Psoas muscle (tissue), 8 donors: Measurements from ENCODE around the gene PLOD1. TPM values are rescaled to one million over a fixed set of nuclear protein-coding genes. Genes with fewer than 3 reads are reported as not detected.
A peak's percentile ranks its signal among the peaks of the same experiment; 100 is the strongest.
"Not testable (repeated sequence)": the region's sequence is repeated elsewhere in the genome, so short reads cannot be mapped to it uniquely, and the experiment has no call there.

ENCODE experiments used
- ATAC-seq, 4 donors: fragments of 200-7000 bp; cut with Tn5 transposase; one replicate each; pipeline ENCODE4 v1.9.1; 2020; ENCODE audit warnings: moderate library complexity in 3 of 4, mild to moderate bottlenecking in 2 of 4
- DNase-seq, 2 donors: peaks; one replicate each; pipeline ENCODE4 v3.0.0-alpha.2; 2020
- H3K27ac ChIP-seq: fragments of 200-600 bp; one replicate; pipeline ENCODE4 v1.8.0; 2022
- H3K27me3 ChIP-seq, 3 donors: fragments of 200-600 bp in 1 of 3; one replicate each; pipeline versions ENCODE4 v1.6.1 to v1.8.0; 2013 to 2022; ENCODE audit warnings: low read length in 2 of 3, mild to moderate bottlenecking in 2 of 3, moderate library complexity in 1 of 3; ENCODE audit not compliant: insufficient read depth in 3 of 3
- H3K36me3 ChIP-seq, 2 donors: fragments of 200-600 bp in 1 of 2; one replicate each; pipeline versions ENCODE4 v1.6.1 to v1.8.0; 2013 to 2022; ENCODE audit warnings: low read depth in 1 of 2, mild to moderate bottlenecking in 1 of 2, moderate library complexity in 1 of 2; ENCODE audit not compliant: insufficient read depth in 1 of 2
- H3K4me1 ChIP-seq: fragments of 200-600 bp; one replicate; pipeline ENCODE4 v1.8.0; 2022
- H3K4me3 ChIP-seq: fragments of 200-600 bp; one replicate; pipeline ENCODE4 v1.8.0; 2022; ENCODE audit warnings: mild to moderate bottlenecking
- H3K9me3 ChIP-seq: fragments of 200-600 bp; one replicate; pipeline ENCODE4 v1.8.0; 2022
- WGBS, 3 donors: extraction: QIAGEN DNeasy Blood & Tissue Kit; methylation state at CpG; one replicate each; pipeline versions ENCODE4 v1.1.6 to v1.1.7; 2013; 5-methylcytosine and 5-hydroxymethylcytosine counted together
- intact Hi-C, 2 donors: fragments of 100-400 bp; cut with DNase I; formaldehyde crosslinking; loops; one replicate each; pipeline versions ENCODE4 v1.11.0 to v1.14.2; 2022
- polyA plus RNA-seq, 3 donors: library from polyadenylated mRNA; stranded (reverse); fragments of 200-250 nt; gene quantifications; one replicate each; pipeline ENCODE4 v1.2.3, GENCODE V29; 2013
- total RNA-seq, 4 donors: library from RNA; stranded (reverse); fragmentation: NEBNext Ultra II Directional in 2 of 4; extraction: Animal tissue kit (Norgen Biotek cat#: 25700) in 2 of 4; gene quantifications; one replicate each; pipeline versions ENCODE4 v1.2.1 to v1.2.4, GENCODE V29; 2021 to 2023
- TF ChIP-seq, protein P1 (sequence below): fragments of 200-600 bp; IDR thresholded peaks from one replicate; pipeline ENCODE4 v1.8.0; 2022; ENCODE audit warnings: antibody characterized with exemption
- donor health status: healthy with polysubstance abuse.
- donor health status: DM: no; HTN: no; CAD: no; lungs with moderate emphysema.
- donor health status: Bipolar disorder and iron deficiency.
- donor health status: healthy.
- donor health status: DM: yes; HTN: yes; CAD: no.
- donor health status: DM: no; HTN: no; CAD: no.
- donor health status: DM: no; HTN: no; CAD: no.
- donor health status: DM: yes; HTN: yes; CAD: no.

Gene PLOD1
- total and polyA plus RNA-seq, 7 donors = 25.1 to 52.3 (median 36.3) TPM

DNA sequence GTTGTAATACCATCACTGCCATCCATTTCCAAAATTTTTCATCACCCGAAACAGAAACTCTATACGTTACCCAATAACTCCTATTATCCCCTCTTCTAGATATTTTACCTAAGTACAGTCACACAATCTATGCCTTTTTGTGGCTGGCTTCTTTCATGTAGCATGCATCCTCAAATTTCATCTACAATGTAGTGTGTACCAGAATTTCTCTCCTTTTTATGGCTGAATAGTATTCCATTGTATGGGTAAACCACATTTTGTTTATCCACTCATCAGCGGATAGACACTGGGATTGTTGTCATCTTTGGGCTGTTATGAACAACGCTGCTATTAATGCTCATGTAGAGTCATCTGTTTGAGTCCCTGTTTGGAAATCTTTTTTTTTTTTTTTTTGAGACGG is 29.5 kb upstream of the PLOD1 start:
- intact Hi-C loops = no loop called here
- H3K27me3 ChIP-seq = no peaks in the 10 kb centered on the region
- H3K36me3 ChIP-seq = no peaks in the 10 kb centered on the region
- DNase-seq (no peak), ATAC-seq (no peak)
- no peaks in the 10 kb centered on the region for H3K9me3 ChIP-seq
- TF ChIP-seq, protein P1, sequence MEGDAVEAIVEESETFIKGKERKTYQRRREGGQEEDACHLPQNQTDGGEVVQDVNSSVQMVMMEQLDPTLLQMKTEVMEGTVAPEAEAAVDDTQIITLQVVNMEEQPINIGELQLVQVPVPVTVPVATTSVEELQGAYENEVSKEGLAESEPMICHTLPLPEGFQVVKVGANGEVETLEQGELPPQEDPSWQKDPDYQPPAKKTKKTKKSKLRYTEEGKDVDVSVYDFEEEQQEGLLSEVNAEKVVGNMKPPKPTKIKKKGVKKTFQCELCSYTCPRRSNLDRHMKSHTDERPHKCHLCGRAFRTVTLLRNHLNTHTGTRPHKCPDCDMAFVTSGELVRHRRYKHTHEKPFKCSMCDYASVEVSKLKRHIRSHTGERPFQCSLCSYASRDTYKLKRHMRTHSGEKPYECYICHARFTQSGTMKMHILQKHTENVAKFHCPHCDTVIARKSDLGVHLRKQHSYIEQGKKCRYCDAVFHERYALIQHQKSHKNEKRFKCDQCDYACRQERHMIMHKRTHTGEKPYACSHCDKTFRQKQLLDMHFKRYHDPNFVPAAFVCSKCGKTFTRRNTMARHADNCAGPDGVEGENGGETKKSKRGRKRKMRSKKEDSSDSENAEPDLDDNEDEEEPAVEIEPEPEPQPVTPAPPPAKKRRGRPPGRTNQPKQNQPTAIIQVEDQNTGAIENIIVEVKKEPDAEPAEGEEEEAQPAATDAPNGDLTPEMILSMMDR = no peak
- no peak overlapping the region for H3K27ac ChIP-seq
- no peak overlapping the region for H3K4me3 ChIP-seq
- H3K4me1 ChIP-seq = no peaks in the 10 kb centered on the region
- 92 to 96% (median 92%) methylated on average over 5 of the region's 5 CpGs for WGBS, 3 donors

DNA sequence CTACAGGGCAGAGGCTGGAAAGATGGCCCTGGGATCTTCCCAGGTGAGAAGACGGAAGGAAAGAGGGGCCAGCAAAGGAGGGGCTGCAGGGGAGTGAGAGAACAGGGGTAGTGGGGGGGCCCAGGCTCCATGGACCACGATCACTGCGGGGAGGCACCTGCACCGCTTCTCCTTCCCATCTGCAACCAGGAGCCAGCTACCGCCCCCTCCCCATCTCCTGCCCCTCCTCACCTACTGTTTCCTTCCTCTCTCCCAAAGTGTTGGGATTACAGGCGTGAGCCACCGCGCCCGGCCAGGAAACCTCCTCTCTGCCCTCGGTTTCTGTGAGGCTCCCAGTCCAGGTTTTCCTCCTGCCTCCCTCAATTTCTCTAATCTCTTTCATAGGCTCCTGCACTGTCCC is 27.6 kb upstream of the PLOD1 start:
- no peaks in the 10 kb centered on the region for H3K27me3 ChIP-seq
- H3K27ac ChIP-seq = no peak overlapping the region
- TF ChIP-seq, protein P1 = no peak
- intact Hi-C loops = loop anchor here (2.0 kb wide), 2 partner anchors 20 to 60 kb away; no protein-coding TSS in a partner anchor
- no peak overlapping the region for H3K4me3 ChIP-seq
- H3K9me3 ChIP-seq = no peaks in the 10 kb centered on the region
- ATAC-seq (no peak), DNase-seq (no peak)
- H3K36me3 ChIP-seq = no peaks in the 10 kb centered on the region
- no peaks in the 10 kb centered on the region for H3K4me1 ChIP-seq
- 74 to 83% (median 82%) methylated on average over 8 to 10 of the region's 10 CpGs for WGBS, 3 donors

DNA sequence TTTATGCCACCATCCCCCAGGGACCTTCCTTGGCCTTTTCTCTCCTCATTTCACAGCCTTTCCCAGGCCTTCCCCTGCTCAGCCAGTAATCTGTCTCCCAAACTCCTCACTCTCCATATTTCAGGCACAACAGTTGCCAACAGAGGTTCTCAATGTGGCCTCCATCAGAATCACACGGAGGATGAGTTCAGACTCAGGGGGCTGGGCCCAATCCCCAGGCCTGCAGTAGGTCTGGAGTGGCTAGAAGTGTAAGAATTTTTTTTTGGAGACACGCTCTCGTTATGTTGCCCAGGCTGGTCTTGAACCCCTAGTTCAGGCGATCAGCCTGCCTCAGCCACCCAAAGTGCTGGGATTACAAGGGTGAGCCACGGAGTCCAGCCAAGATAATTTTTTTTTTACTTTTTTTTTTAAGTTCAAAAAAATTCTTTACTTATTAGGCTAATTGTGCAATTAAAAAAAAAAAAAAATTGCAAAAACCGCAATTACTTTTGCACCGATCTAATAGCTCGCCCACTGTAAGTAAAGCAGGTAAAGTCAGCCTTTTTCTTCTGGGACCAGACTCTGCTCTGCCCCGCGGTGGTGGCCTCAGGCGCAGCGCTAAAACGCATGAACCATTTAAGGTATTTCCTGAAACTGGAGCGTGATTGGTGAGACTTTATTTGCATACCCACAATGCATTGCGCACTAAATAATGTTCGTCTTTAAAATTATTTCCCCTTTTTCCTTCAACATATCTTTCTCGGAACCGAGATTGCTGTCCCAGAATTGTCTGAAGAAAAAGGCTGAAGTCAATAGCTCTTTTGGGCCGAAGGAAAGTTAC is 27.0 kb upstream of the PLOD1 start:
- no peaks in the 10 kb centered on the region for H3K36me3 ChIP-seq

DNA sequence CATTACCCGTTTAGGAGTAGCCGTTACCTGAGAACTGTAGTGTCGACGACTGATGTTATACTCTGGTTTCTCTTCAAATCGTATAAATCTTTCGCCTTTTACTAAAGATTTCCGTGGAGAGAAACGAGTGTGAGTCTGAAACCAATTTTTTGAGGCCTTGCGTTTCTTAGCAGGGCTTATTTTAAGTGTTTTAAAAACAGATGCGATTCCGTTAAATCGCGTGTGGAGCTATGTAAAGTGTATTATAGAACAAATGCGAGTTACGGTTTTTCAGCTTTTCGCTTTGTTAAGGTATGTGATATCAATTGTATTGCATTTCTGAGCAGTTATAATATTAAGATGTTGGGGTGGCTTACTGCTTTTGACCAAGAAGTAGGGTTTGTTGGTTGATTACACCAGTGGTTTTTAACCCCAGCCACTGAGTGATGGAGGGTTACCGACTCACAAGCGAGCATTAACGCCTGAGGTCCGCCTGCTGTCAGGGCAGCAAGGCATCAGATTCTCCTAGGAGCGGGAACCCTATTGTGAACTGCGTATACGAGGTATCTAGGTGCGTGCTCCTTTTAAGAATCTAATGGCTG is 26.3 kb upstream of the PLOD1 start:
- intact Hi-C loops = no loop called here
- Histone ChIP-seq H3K9me3 (no peaks in the 10 kb centered on the region), H3K4me1 (no peaks in the 10 kb centered on the region), H3K4me3 (peak overlapping the region; percentile 80), H3K27ac (peak overlapping the region; percentile 95), H3K36me3 (no peaks in the 10 kb centered on the region), H3K27me3 (no peaks in the 10 kb centered on the region)
- ATAC-seq = peak; percentile 71 to 83 (median 80)
- no peak for DNase-seq
- TF ChIP-seq, protein P1 = no peak
- WGBS, 3 donors = 0 to 1% (median 0%) methylated on average over 24 of the region's 24 CpGs

More for the DNA sequence above, 27.0 kb upstream of the PLOD1 start:
- 10 to 15% (median 11%) methylated on average over 19 of the region's 19 CpGs for WGBS, 3 donors
- Histone ChIP-seq H3K27ac (peak overlapping the region; percentile 95), H3K9me3 (no peaks in the 10 kb centered on the region), H3K4me1 (no peaks in the 10 kb centered on the region), H3K4me3 (peak overlapping the region; percentile 80), H3K27me3 (no peaks in the 10 kb centered on the region)
- DNase-seq (peak; percentile 89 to 96), ATAC-seq (peak; percentile 82 to 90 (median 85))
- TF ChIP-seq, protein P1 = peak; percentile 80
- intact Hi-C loops = loop anchor here (2.0 kb wide), 2 partner anchors 21 to 59 kb away; no protein-coding TSS in a partner anchor

DNA sequence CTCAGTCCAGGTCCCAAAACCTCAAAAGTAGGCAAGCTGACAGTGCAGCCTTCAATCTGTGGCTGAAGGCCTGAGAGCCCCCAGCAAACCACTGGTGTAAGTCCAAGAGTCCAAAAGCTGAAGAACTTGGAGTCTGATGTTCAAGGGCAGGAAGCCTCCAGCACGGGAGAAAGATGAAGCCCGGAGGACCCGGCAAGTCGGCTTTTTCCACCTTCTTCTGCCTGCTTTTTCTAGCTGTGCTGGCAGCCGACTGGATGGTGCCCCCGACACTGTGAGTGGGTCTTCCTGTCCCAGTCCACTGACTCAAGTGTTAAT is 23.6 kb upstream of the PLOD1 start:
- 75 to 76% (median 75%) methylated on average over 6 of the region's 6 CpGs for WGBS, 3 donors

More for the DNA sequence above, 23.6 kb upstream of the PLOD1 start:
- H3K9me3 ChIP-seq, ATAC-seq, H3K27me3 ChIP-seq, H3K4me1 ChIP-seq, H3K4me3 ChIP-seq, H3K36me3 ChIP-seq, DNase-seq, intact Hi-C loops: not testable (repeated sequence)
- H3K27ac ChIP-seq = peak overlapping the region; percentile 95
